Measurements from ENCODE around the gene PLEKHG7.
"Not testable (repeated sequence)": the region's sequence is repeated elsewhere in the genome, so short reads cannot be mapped to it uniquely, and the experiment has no call there.

Gene PLEKHG7

DNA sequence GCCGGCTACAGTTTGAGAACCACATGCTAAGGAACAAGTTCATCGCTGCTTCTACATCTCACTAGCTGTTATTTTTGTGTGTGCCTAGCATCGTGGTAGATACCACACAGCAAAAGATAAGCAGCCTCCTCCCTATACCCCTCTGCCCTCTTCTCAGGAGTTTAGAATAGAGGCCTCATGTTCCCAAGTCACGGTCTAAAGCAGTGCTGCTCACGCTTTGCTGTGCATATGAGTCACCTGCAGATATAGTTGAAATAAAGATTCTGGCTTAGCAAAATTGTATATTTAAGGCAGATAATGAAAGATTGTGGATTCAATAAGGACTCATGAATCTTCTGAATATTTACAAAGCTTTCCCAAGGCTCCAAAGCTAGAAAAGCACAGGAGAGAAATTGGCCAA is 28.0 kb downstream of the PLEKHG7 start:
- ATAC-seq (no peak), DNase-seq (ENCODE audit: low spot score in 2 of 2) (no peak)
- H3K36me3 Mint-ChIP-seq = no peaks in the 10 kb centered on the region
- no peak overlapping the region for H3K27ac Mint-ChIP-seq
- peaks cover 10% of the 10 kb centered on the region for H3K4me1 Mint-ChIP-seq
- no peak overlapping the region for H3K4me3 Mint-ChIP-seq
- H3K9me3 Mint-ChIP-seq = no peaks in the 10 kb centered on the region

DNA sequence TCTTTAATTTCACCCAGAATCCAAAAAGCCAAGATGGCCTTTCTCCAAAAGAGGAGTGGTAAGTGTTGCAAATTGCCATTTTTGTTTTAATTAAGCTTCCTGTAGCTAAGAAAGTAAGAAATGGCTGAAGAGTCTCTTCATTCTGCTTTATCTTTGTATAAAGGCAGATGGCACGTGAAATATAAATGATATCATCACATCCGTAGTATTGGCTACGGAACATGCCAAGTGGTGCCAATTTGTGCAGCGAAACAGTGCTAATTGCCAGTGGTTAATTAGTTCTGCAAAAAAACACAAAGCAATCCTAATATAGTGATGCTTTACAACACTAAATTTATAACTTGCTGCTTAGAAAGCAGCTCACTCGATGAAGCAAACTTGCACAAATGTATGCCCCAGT is 29.4 kb downstream of the PLEKHG7 start:
- Mint-ChIP-seq H3K9me3 (no peaks in the 10 kb centered on the region), H3K36me3 (no peaks in the 10 kb centered on the region), H3K4me1 (peaks cover 1% of the 10 kb centered on the region), H3K27ac (no peak overlapping the region), H3K4me3 (no peak overlapping the region)
- no peak for ATAC-seq
- no peak for DNase-seq (ENCODE audit: low spot score in 2 of 2)

GRCh38 chr12:92732716-92733115 is 29.9 kb downstream of the PLEKHG7 start:
- no peaks in the 10 kb centered on the region for H3K4me1 Mint-ChIP-seq
- ATAC-seq (no peak), DNase-seq (ENCODE audit: low spot score in 2 of 2) (no peak)
- no peaks in the 10 kb centered on the region for H3K36me3 Mint-ChIP-seq
- H3K4me3 Mint-ChIP-seq = no peak overlapping the region
- no peaks in the 10 kb centered on the region for H3K9me3 Mint-ChIP-seq
- no peak overlapping the region for H3K27ac Mint-ChIP-seq

DNA sequence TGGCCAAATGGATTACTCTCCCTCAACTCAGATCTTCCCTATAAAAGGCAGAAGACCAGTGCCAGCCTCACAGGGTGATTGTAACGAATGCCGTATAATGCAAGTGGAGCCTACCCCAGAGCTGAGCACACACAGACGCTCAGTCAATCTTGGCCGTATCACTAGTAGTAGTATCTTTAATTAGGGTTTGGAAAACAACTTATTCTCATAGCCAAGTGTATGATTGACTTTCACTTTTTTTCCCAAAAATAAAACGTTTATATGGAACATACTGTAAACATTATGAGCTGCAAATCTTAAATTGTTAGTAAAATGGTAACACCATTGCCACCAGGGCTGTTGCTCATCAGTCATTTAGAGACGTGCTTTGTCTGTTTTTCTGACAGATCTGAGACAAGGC is 30.4 kb downstream of the PLEKHG7 start:
- no peak overlapping the region for H3K4me3 Mint-ChIP-seq
- ATAC-seq (no peak), DNase-seq (ENCODE audit: low spot score in 2 of 2) (no peak)
- H3K36me3 Mint-ChIP-seq = no peaks in the 10 kb centered on the region
- no peak overlapping the region for H3K27ac Mint-ChIP-seq
- H3K4me1 Mint-ChIP-seq = no peaks in the 10 kb centered on the region
- no peaks in the 10 kb centered on the region for H3K9me3 Mint-ChIP-seq

GRCh38 chr12:92733661-92734060 is 30.9 kb downstream of the PLEKHG7 start:
- no peaks in the 10 kb centered on the region for H3K36me3 Mint-ChIP-seq

DNA sequence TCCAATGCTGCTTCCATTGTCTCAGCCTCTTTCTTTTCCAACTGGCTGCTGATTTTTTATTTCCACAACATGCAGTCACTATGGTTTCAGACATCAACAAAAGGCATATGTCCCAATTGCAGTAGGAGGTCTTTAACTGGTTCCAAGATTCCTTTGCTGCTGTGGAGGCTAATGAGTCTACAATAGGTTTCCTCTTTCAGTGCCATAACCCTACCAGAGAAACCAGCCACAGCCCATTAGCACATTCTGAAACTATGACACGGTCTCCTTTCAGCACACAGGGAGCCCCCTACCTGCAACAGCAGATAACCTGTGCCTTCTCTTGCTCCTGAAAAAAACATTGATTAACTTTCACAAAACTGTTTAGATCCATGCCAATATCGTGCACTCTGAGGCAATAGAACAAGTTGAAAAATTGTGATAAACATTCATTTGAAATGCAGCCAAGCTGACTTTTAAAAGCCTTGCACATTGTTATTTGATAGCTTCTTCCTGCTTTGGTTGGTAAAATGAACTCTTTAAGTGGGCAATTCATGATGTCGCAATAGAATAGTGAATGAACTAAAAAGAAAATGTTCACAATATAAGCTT is 32.4 kb downstream of the PLEKHG7 start:
- no peaks in the 10 kb centered on the region for H3K4me1 Mint-ChIP-seq
- no peak overlapping the region for H3K4me3 Mint-ChIP-seq
- no peaks in the 10 kb centered on the region for H3K36me3 Mint-ChIP-seq
- H3K9me3 Mint-ChIP-seq = no peaks in the 10 kb centered on the region
- no peak overlapping the region for H3K27ac Mint-ChIP-seq
- ATAC-seq (no peak), DNase-seq (ENCODE audit: low spot score in 2 of 2) (no peak)

More at GRCh38 chr12:92733661-92734060, 30.9 kb downstream of the PLEKHG7 start:
- DNase-seq (ENCODE audit: low spot score in 2 of 2) (no peak), ATAC-seq (no peak)
- Mint-ChIP-seq H3K9me3 (no peaks in the 10 kb centered on the region), H3K4me1 (no peaks in the 10 kb centered on the region), H3K27ac (no peak overlapping the region), H3K4me3 (no peak overlapping the region)

DNA sequence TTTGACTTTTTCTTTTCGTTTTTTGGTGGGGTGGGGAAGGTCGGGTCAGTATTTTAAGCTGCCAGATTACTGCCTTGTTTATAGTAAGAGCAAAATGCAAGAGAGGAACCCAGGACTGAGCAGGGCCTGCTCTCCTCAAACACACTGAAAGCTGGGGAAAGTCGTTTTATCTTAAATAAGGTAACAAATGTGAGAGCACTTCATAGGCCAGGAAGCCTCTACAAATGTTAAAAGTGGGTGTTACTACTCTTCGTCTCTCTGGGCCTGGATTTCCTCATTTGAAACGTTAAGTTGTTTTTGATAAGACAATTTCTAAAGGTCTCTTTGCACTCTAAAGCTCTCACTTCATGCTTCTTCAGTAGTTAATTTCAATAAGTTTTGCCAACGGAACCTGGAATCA is 33.8 kb downstream of the PLEKHG7 start:
- Mint-ChIP-seq H3K4me3 (no peak overlapping the region), H3K4me1 (no peaks in the 10 kb centered on the region), H3K27ac (no peak overlapping the region), H3K36me3 (no peaks in the 10 kb centered on the region), H3K9me3 (no peaks in the 10 kb centered on the region)
- ATAC-seq (no peak), DNase-seq (ENCODE audit: low spot score in 2 of 2) (no peak)

DNA sequence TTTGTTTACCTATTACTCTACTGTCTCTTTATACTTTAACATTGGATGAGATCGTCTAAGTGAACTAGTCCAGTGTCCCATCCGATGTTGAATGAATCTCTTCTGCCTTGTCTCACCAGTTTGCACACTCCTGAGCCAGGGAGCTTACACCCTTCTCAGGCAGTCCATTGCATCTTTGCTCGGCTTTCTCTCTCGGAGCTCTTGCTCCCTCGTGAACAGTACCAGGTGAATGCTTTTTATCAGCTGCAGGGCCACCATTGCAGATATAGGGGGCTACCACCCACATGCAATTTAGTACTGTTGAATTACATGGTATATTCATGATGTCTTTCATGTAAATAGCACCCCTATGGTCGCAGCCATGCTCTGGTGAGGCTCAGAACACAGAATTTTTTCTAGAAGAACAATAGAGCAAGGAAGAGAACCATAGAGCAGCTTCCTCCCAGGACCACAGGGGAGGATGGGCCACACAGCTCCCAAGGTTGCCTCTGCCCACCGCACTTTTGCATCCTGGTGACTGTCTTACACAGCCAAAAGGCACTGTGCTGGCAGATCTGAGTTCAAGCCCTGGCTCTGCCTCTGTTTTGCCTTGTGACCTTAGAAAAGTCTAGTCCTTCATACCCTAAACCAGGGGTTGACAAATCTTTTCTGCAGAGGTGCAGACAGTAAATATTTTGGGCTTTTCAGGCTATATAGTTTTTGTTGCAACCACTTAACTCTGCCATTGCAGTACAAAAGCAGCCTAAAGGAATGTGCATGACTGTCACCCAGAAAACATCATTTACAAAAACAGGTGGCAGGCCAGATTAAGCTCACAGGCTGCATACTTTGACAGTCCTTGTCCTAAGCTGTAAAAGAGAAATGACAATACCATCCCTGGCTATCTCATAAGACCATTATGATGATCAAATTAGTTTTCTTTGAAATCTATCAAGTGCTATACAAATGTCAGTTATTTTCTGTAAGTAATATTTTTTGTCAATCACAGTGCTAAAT is 35.4 kb downstream of the PLEKHG7 start:
- no peaks in the 10 kb centered on the region for H3K36me3 Mint-ChIP-seq
- H3K27ac Mint-ChIP-seq = no peak overlapping the region
- ATAC-seq (no peak), DNase-seq (ENCODE audit: low spot score in 2 of 2) (no peak)
- H3K9me3 Mint-ChIP-seq = no peaks in the 10 kb centered on the region
- no peaks in the 10 kb centered on the region for H3K4me1 Mint-ChIP-seq
- no peak overlapping the region for H3K4me3 Mint-ChIP-seq

GRCh38 chr12:92739113-92739512 is 36.3 kb downstream of the PLEKHG7 start:
- no peaks in the 10 kb centered on the region for H3K9me3 Mint-ChIP-seq
- no peaks in the 10 kb centered on the region for H3K36me3 Mint-ChIP-seq
- no peak overlapping the region for H3K4me3 Mint-ChIP-seq
- H3K27ac Mint-ChIP-seq = no peak overlapping the region
- DNase-seq (ENCODE audit: low spot score in 2 of 2) (no peak), ATAC-seq (no peak)
- no peaks in the 10 kb centered on the region for H3K4me1 Mint-ChIP-seq

- H3K4me3 Mint-ChIP-seq = no peak overlapping the region
- ATAC-seq (no peak), DNase-seq (ENCODE audit: low spot score in 2 of 2) (no peak)
- no peaks in the 10 kb centered on the region for H3K36me3 Mint-ChIP-seq
- no peaks in the 10 kb centered on the region for H3K4me1 Mint-ChIP-seq
- no peaks in the 10 kb centered on the region for H3K9me3 Mint-ChIP-seq
- H3K27ac Mint-ChIP-seq = no peak overlapping the region
Observed at GRCh38 chr12:92740411-92740810, 37.6 kb downstream of the PLEKHG7 start.

- H3K36me3 Mint-ChIP-seq = no peaks in the 10 kb centered on the region
- DNase-seq (ENCODE audit: low spot score in 2 of 2) = no peak
- H3K4me1 Mint-ChIP-seq = no peaks in the 10 kb centered on the region
- ATAC-seq = no peak
- H3K4me3 Mint-ChIP-seq = no peak overlapping the region
- no peaks in the 10 kb centered on the region for H3K9me3 Mint-ChIP-seq
- H3K27ac Mint-ChIP-seq = no peak overlapping the region
Observed at GRCh38 chr12:92743026-92743425, 40.2 kb downstream of the PLEKHG7 start.

DNA sequence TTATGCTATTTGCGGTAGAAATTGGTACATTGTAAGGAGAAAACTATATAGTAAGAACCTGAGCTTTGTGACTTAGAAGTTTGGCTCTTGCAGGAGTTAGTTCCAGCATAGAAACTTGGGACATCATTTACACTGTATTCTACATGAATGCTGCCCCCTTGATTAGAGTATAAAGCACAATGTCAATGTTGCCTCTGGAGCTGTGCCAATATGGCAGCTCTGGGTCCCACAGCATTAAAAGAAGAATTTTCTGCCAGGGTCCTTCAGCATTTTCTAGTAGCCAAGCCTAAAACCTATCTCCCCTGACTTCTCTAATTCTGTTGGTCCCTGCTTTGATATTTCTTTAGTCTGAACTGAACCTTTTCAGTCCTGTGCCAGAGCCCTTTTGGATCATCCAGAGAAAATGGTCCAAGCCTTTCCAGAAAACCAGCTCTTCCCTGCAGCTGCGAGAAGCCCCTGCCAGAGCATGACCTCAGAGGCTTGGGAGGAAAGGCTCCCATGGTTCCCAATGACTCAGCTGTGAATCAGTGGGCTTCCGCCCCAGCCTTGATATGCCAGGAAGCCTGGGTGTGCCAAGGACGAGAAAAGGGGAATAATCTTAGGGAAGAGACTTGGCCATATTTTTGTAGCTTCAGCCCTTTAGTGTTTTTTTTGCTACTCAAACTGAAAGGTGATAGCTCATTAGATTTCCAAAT is 43.2 kb downstream of the PLEKHG7 start:
- Mint-ChIP-seq H3K4me3 (no peak overlapping the region), H3K27ac (no peak overlapping the region)
- no peak for DNase-seq (ENCODE audit: low spot score in 2 of 2)

DNA sequence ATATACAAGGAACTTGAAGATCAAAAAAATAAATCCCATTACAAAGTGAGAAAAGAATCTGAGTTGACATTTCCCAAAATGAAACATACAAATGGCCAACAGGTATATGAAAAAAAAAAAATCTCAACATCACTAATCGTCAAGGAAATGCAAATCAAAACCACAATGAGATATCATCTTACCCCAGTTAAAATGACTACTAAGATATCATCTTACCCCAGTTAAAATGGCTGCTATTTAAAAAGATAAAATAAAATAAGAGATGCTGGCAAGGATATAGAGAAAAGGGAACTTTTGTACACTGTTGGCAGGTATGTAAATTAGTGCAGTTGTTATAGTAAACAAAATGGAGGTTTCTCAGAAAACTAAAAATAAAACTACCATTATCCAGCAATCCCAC is 44.4 kb downstream of the PLEKHG7 start:
- DNase-seq (ENCODE audit: low spot score in 2 of 2) = no peak
- no peaks in the 10 kb centered on the region for H3K36me3 Mint-ChIP-seq
- H3K4me1 Mint-ChIP-seq = no peaks in the 10 kb centered on the region
- no peak for ATAC-seq
- H3K27ac Mint-ChIP-seq = no peak overlapping the region
- H3K4me3 Mint-ChIP-seq = no peak overlapping the region
- H3K9me3 Mint-ChIP-seq = no peaks in the 10 kb centered on the region

More for the DNA sequence above, 43.2 kb downstream of the PLEKHG7 start:
- no peaks in the 10 kb centered on the region for H3K4me1 Mint-ChIP-seq
- no peaks in the 10 kb centered on the region for H3K9me3 Mint-ChIP-seq
- no peak for ATAC-seq
- no peaks in the 10 kb centered on the region for H3K36me3 Mint-ChIP-seq

DNA sequence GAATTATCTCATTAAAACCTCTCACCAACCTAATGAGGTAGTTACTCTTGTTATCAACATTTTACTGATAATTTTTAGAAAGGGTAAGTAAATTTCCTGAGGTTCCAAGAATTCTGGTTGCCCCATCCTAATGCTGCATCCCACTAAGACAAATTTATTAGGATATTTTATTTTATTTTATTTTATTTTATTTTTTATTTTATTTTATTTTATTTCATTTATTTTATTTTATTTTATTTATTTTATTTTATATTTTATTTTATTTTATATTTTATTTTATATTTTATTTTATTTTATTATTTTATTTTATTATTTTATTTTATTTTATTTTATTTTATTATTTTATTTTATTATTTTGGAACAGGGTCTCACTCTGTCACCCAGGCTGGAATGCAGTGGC is 46.9 kb downstream of the PLEKHG7 start:
- not testable (repeated sequence) for H3K4me3 Mint-ChIP-seq; H3K36me3 Mint-ChIP-seq; H3K27ac Mint-ChIP-seq; DNase-seq (ENCODE audit: low spot score in 2 of 2); H3K9me3 Mint-ChIP-seq; H3K4me1 Mint-ChIP-seq; ATAC-seq

DNA sequence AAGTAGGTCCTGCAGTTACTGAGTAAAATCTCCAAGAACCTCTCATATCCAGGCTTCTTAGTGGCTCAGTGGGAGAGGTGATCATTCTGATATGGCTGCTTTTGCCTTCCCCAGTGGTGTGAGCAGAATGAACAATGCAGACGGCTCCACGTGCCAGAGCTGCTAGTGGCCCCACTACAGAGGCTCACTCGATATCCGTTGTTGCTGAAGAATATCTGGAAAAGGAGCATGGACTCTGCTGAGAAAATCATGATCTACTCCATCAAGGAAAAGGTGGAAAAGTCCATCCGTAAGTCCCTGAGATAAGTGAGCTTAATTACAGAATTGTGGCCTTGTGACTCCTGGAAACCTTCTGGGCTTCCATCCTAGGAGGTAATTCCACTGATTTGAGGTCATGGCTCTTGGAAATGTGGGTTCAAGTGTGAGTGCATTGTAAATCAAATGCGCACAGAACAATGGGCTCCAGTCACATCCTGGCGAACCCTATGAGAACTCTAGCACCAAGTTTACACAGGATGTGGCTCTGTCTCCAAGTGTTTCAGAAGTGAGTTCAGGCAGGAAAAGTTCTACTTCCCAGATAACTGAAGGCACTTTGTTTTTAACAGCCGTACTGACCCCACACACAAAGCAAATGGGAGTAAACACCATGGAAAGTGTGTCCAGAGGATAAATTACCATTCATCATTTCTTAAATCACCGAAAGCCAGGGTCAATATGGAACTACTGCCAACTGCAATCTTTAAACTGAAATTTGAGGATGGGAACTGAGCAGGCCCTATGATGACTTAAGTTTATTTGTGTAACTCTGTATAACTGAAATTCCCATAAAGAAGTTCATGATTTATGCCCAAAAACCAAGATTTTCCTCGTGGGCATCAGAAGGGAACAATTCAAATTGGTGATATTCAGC is 51.4 kb downstream of the PLEKHG7 start:
- ATAC-seq (no peak), DNase-seq (ENCODE audit: low spot score in 2 of 2) (no peak)
- H3K36me3 Mint-ChIP-seq = no peaks in the 10 kb centered on the region

More for the DNA sequence above, 51.4 kb downstream of the PLEKHG7 start:
- Mint-ChIP-seq H3K4me1 (peaks cover 8% of the 10 kb centered on the region), H3K9me3 (no peaks in the 10 kb centered on the region), H3K4me3 (no peak overlapping the region), H3K27ac (no peak overlapping the region)
